Measurements from ENCODE around the gene HDAC8.

DNA sequence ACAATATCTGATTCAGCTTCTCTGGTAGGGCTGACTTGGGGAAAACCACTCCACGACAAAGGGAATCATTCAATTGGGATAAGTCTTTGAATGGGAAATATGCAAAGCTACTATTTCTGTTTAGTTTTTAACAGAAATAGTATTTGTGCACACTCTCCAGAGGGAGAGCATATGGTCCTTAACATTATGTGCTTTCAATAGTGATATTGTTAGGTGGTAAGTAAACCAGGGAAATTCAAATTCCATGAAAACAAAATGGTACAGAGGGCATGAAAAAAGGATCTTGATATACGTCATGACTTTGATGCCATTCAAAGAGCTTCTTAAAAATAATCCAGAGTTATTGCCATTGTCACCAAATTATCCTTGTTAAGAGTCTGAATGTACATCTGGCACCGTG is 219.9 kb downstream of the HDAC8 start:
- TF ChIP-seq POLR2A (IDR thresholded peaks at IDR 0.05) (no peak), CTCF (IDR thresholded peaks at IDR 0.05) (no peak)

Data from tibial nerve (tissue), 3 donors.